Prostate gland (tissue), 2 donors: ENCODE measurements around the gene KIF16B.

Experiments used
- CTCF ChIP-seq, 4 experiments: fragments of 200-600 bp in 2 of 4; fragments of 450-650 bp in 2 of 4; sonication (generic) in 2 of 4; IDR thresholded peaks; 1 replicate in 3 of 4; 2 replicates in 1 of 4; pipeline ENCODE4 v1.5.1; 2016 to 2019; ENCODE audit warnings: antibody characterized with exemption in 4 of 4, mild to moderate bottlenecking in 2 of 4, moderate library complexity in 2 of 4
- POLR2A ChIP-seq: fragments of 450-650 bp; IDR thresholded peaks from one replicate; pipeline ENCODE4 v1.6.1; 2016; ENCODE audit warnings: antibody characterized with exemption, mild to moderate bottlenecking
- POLR2AphosphoS5 ChIP-seq: sonication (generic); formaldehyde crosslinking; IDR thresholded peaks from one replicate; pipeline ENCODE4 v1.6.1; 2017; ENCODE audit warnings: antibody characterized with exemption

- no peak for TF ChIP-seq POLR2AphosphoS5
- TF ChIP-seq CTCF (IDR thresholded peaks at IDR 0.05), result no peak
- TF ChIP-seq POLR2A, result no peak
Observed at GRCh38 chr20:16393297-16393696, 180.0 kb downstream of the KIF16B start.
